ENCODE measurements around the gene SLC11A2. TPM values are rescaled to one million over a fixed set of nuclear protein-coding genes. Genes with fewer than 3 reads are reported as not detected.

SLC11A2 gene
- total RNA-seq, 1 experiment from 2014 or later, result 47.9 TPM

DNA sequence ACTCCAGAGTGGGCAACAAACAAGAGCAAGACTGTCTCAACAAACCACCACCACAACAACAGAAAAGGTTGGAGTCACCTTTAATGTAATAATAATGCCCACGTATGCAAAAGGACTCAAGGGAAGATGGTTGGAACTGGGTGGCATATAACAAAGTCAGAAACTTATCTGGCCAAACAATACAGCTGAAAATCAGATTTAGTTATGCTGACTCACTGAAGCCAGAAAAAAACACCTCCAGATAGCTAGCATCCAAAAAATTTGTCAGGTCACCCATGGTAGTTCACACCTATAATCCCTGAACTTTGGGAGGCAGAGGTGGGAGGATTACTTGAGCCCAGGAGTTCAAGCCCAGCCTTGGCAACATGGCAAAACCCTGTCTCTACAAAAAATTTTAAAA lies 24.4 kb downstream of the SLC11A2 start:
- no peaks in the 10 kb centered on the region for H3K79me1 ChIP-seq (ENCODE audit: insufficient read depth, low read depth, low read length, poor library complexity, severe bottlenecking)
- no peaks in the 10 kb centered on the region for H3K23me2 ChIP-seq (ENCODE audit: insufficient read length, low read depth, low read length, poor library complexity, severe bottlenecking)
- TF ChIP-seq, protein P1, sequence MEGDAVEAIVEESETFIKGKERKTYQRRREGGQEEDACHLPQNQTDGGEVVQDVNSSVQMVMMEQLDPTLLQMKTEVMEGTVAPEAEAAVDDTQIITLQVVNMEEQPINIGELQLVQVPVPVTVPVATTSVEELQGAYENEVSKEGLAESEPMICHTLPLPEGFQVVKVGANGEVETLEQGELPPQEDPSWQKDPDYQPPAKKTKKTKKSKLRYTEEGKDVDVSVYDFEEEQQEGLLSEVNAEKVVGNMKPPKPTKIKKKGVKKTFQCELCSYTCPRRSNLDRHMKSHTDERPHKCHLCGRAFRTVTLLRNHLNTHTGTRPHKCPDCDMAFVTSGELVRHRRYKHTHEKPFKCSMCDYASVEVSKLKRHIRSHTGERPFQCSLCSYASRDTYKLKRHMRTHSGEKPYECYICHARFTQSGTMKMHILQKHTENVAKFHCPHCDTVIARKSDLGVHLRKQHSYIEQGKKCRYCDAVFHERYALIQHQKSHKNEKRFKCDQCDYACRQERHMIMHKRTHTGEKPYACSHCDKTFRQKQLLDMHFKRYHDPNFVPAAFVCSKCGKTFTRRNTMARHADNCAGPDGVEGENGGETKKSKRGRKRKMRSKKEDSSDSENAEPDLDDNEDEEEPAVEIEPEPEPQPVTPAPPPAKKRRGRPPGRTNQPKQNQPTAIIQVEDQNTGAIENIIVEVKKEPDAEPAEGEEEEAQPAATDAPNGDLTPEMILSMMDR (conservative IDR thresholded peaks at IDR 0.05), result no peak
- no peak overlapping the region for H3K9ac ChIP-seq (ENCODE audit: extremely low read depth, insufficient read length, low read length)
- peaks cover 25 to 60% (median 50%) of the 10 kb centered on the region in 3 experiments; a peak in 6 of 7 replicates for H3K36me3 Mint-ChIP-seq (ENCODE audit: insufficient read depth in 1 of 3, low read depth in 3 of 3)
- no peaks in the 10 kb centered on the region for H3K79me2 ChIP-seq (ENCODE audit: insufficient read depth, low read length)
- no peak overlapping the region for H3K56ac ChIP-seq (ENCODE audit: insufficient read length, low read depth, low read length)
- H3K4me2 ChIP-seq (ENCODE audit: insufficient read depth, insufficient read length, low read length), result no peak overlapping the region
- H3K18ac ChIP-seq (ENCODE audit: insufficient read length, low read depth, low read length), result no peak overlapping the region
- H3K9me3 ChIP-seq (ENCODE audit: control insufficient read depth, low read depth, low read length), result no peaks in the 10 kb centered on the region
- H2AK5ac ChIP-seq (ENCODE audit: insufficient read length, low read length), result no peak overlapping the region
- no CpG with 5 or more reads among the region's 1 CpG for WGBS (ENCODE audit: extremely low coverage, insufficient read length, low lambda C conversion rate)
- H4K5ac ChIP-seq (ENCODE audit: insufficient read length, low read depth, low read length), result no peak overlapping the region
- H4K20me1 ChIP-seq (ENCODE audit: control insufficient read depth, insufficient read depth, insufficient read length), result no peaks in the 10 kb centered on the region
- peaks cover 19 to 22% of the 10 kb centered on the region in 2 experiments for H3K4me1 Mint-ChIP-seq
- no peak overlapping the region for H2BK15ac ChIP-seq (ENCODE audit: low read depth, low read length)
- H3K4me1 ChIP-seq (ENCODE audit: insufficient read depth, low read length), result peaks cover 3% of the 10 kb centered on the region; the same call in 1 of the 2 replicates
- no peak overlapping the region for H2BK120ac ChIP-seq (ENCODE audit: low read depth, low read length, poor library complexity, severe bottlenecking)
- no peak overlapping the region for H4K8ac ChIP-seq (replicated peaks; ENCODE audit: insufficient read length, low read depth, low read length)
- peak overlapping the region in 1 of 3 experiments; percentile 73; a peak in 1 of 7 replicates for H3K27ac Mint-ChIP-seq
- H3K9me3 Mint-ChIP-seq, result no peaks in the 10 kb centered on the region
- H3K4me3 Mint-ChIP-seq, result no peak overlapping the region
- no peak overlapping the region for H3K14ac ChIP-seq (ENCODE audit: insufficient read depth, low read length)
- no peak overlapping the region for H3K4ac ChIP-seq (ENCODE audit: low read depth, low read length)
- no peak overlapping the region for H2BK12ac ChIP-seq (ENCODE audit: insufficient read length, low read depth, low read length)
- H3K27me3 ChIP-seq (ENCODE audit: insufficient read depth, low read length), result no peaks in the 10 kb centered on the region
- no peak overlapping the region for H4K91ac ChIP-seq (ENCODE audit: insufficient read length, low read depth, low read length)
- no peak overlapping the region for H2BK5ac ChIP-seq (ENCODE audit: insufficient read length, low read length)
- no peak overlapping the region for H3K27ac ChIP-seq (ENCODE audit: insufficient read length, low read depth, low read length)
- H2BK20ac ChIP-seq (ENCODE audit: low read depth, low read length, poor library complexity, severe bottlenecking), result no peak overlapping the region
- no peak overlapping the region for H3K23ac ChIP-seq (ENCODE audit: insufficient read length, low read depth, low read length)
- no peak for DNase-seq
- H3T11ph ChIP-seq (ENCODE audit: low read length), result no peak overlapping the region
- no peak overlapping the region for H2AFZ ChIP-seq (ENCODE audit: low read length)
- no peaks in the 10 kb centered on the region for H3K27me3 Mint-ChIP-seq (ENCODE audit: low read depth)

All from H9 (cell line).